Effector memory CD8-positive, alpha-beta T cell (primary cell): ENCODE measurements around the gene TYK2.
"Not testable (repeated sequence)": the region's sequence is repeated elsewhere in the genome, so short reads cannot be mapped to it uniquely, and the experiment has no call there.

Source experiments
- ATAC-seq: fragments of 150-1000 bp; cut with Tn5 transposase; replicated peaks from 2 replicates; pipeline ENCODE4 v1.10.0; 2021; ENCODE audit warnings: mild to moderate bottlenecking, moderate library complexity
- DNase-seq, 3 experiments: peaks; one replicate each; pipeline ENCODE4 v3.0.0; 2021
- H3K27ac Mint-ChIP-seq, 2 donors: one replicate each; pipeline ENCODE4 v1.8.0; 2022; ENCODE audit warnings: mild to moderate bottlenecking in 2 of 2, mixed read lengths in 2 of 2, moderate library complexity in 2 of 2
- H3K27me3 Mint-ChIP-seq, 2 donors: one replicate each; pipeline ENCODE4 v1.8.0; 2022; ENCODE audit warnings: mixed read lengths in 2 of 2
- H3K36me3 Mint-ChIP-seq: one replicate; pipeline ENCODE4 v1.8.0; 2022; ENCODE audit warnings: mild to moderate bottlenecking, moderate library complexity, mixed read lengths; ENCODE audit not compliant: insufficient read depth
- H3K4me1 Mint-ChIP-seq, 2 donors: one replicate each; pipeline ENCODE4 v1.8.0; 2022; ENCODE audit warnings: low read depth in 2 of 2, mixed read lengths in 2 of 2
- H3K4me3 Mint-ChIP-seq, 2 donors: one replicate each; pipeline ENCODE4 v1.8.0; 2022; ENCODE audit warnings: mild to moderate bottlenecking in 2 of 2, mixed read lengths in 2 of 2, moderate library complexity in 2 of 2
- H3K9me3 Mint-ChIP-seq, 2 donors: one replicate each; pipeline ENCODE4 v1.8.0; 2022; ENCODE audit warnings: mixed read lengths in 2 of 2

Gene TYK2

DNA sequence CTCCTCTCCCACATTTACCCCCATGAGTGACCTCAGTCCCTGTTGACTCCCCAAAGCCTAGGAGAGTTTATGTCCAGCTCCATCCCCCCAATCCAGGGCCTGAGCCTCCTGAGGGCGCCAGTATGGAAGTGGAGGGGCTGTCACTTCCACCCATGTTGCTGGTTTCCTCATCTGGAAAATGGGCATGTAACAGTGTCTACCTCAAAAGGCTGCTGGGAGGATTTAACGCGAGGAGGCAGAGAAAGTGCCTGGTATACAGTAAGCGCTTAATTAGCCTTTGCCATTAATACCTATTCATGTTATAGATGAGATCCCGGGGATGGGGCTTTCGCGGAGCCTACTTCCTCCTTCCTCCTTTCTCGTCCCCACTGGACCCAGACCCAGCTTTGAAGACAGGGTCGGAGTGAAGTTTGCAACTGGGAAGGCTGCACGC, 476 bp downstream of the TYK2 start:
- Mint-ChIP-seq H3K4me1 (peaks cover 17 to 18% of the 10 kb centered on the region in 2 donors), H3K36me3 (peaks cover 41% of the 10 kb centered on the region), H3K27ac (peak overlapping the region; percentile 92 to 96), H3K9me3 (no peaks in the 10 kb centered on the region), H3K27me3 (no peaks in the 10 kb centered on the region), H3K4me3 (peak overlapping the region; percentile 85 to 89)
- no peak for ATAC-seq
- DNase-seq: no peak

GRCh38 chr19:10378124-10378523, 2.2 kb downstream of the TYK2 start:
- peak overlapping the region in 1 of 2 donors; percentile 52 for H3K27ac Mint-ChIP-seq
- no peak for DNase-seq
- peaks cover 59% of the 10 kb centered on the region for H3K36me3 Mint-ChIP-seq
- peaks cover 20 to 22% of the 10 kb centered on the region in 2 donors for H3K4me1 Mint-ChIP-seq
- no peak for ATAC-seq
- no peaks in the 10 kb centered on the region for H3K9me3 Mint-ChIP-seq
- H3K27me3 Mint-ChIP-seq: no peaks in the 10 kb centered on the region
- no peak overlapping the region for H3K4me3 Mint-ChIP-seq

GRCh38 chr19:10377140-10377640, 3.2 kb downstream of the TYK2 start:
- H3K27me3 Mint-ChIP-seq, H3K9me3 Mint-ChIP-seq, DNase-seq, H3K4me3 Mint-ChIP-seq, ATAC-seq: not testable (repeated sequence)
- H3K27ac Mint-ChIP-seq: peak overlapping the region in 1 of 2 donors; percentile 60
- H3K4me1 Mint-ChIP-seq: peaks cover 20 to 22% of the 10 kb centered on the region in 2 donors
- H3K36me3 Mint-ChIP-seq: peaks cover 67% of the 10 kb centered on the region

DNA sequence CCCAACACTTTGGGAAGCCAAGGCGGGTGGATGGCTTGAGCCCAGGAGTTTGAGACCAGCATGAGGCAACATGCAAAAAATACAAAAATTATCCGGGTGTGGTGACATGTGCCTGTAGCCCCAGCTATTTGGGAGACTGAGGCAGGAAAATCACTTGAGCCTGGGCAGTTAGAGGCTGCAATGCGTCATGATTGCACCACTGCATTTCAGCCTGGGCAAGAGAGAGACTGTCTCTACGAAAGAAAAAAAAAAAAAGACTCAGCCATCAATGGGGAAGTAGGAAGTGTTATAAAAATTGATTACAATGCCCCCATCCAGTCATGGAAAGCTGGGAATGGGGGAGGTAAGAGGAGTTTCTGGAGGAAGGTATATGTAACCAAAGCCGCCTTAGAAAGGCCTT, 5.4 kb downstream of the TYK2 start:
- Mint-ChIP-seq H3K9me3 (no peaks in the 10 kb centered on the region), H3K27ac (no peak overlapping the region), H3K36me3 (peaks cover 61% of the 10 kb centered on the region), H3K27me3 (no peaks in the 10 kb centered on the region), H3K4me1 (peaks cover 12 to 16% of the 10 kb centered on the region in 2 donors), H3K4me3 (no peak overlapping the region)
- no peak for ATAC-seq
- no peak for DNase-seq

GRCh38 chr19:10372690-10373089, 7.7 kb downstream of the TYK2 start:
- no peaks in the 10 kb centered on the region for H3K9me3 Mint-ChIP-seq
- H3K27ac Mint-ChIP-seq: peak overlapping the region in 1 of 2 donors; percentile 74
- no peak for ATAC-seq
- no peak for DNase-seq
- H3K36me3 Mint-ChIP-seq: peaks cover 75% of the 10 kb centered on the region
- peaks cover 7 to 9% of the 10 kb centered on the region in 2 donors for H3K4me1 Mint-ChIP-seq
- no peaks in the 10 kb centered on the region for H3K27me3 Mint-ChIP-seq
- H3K4me3 Mint-ChIP-seq: no peak overlapping the region

GRCh38 chr19:10368101-10368803, 12.1 kb downstream of the TYK2 start:
- Mint-ChIP-seq H3K4me1 (peaks cover 0 to 3% of the 10 kb centered on the region in 2 donors), H3K4me3 (no peak overlapping the region), H3K27ac (peak overlapping the region in 1 of 2 donors; percentile 71), H3K27me3 (no peaks in the 10 kb centered on the region), H3K9me3 (no peaks in the 10 kb centered on the region), H3K36me3 (peaks cover 77% of the 10 kb centered on the region)
- ATAC-seq: no peak
- no peak for DNase-seq

- not testable (repeated sequence) for H3K4me1 Mint-ChIP-seq, H3K9me3 Mint-ChIP-seq, H3K27ac Mint-ChIP-seq, H3K27me3 Mint-ChIP-seq, H3K4me3 Mint-ChIP-seq, ATAC-seq, DNase-seq
- H3K36me3 Mint-ChIP-seq: peaks cover 73% of the 10 kb centered on the region
Measured at GRCh38 chr19:10366950-10367512, 13.3 kb downstream of the TYK2 start.

DNA sequence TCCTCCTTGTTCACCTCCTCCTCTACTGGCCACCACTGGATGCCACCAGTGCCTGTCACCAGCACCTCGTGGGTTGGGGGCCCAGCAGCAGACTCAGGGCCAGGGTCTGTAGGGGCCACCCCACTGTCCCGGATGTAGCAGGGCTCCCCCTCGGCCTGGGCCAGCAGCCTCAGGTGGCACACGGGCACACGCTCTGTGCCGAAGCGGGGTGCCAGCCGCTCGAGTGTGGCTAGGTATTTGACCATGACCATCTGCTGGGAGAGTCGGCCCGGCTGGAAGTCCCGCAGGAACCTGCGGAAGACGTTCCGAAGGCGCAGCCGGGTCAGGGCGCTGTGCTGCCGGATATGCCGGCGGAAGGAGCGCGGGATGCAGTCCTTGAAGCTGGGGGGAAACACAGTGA, 14.9 kb downstream of the TYK2 start:
- Mint-ChIP-seq H3K4me1 (peaks cover 0 to 3% of the 10 kb centered on the region in 2 donors), H3K9me3 (no peaks in the 10 kb centered on the region), H3K36me3 (peaks cover 79% of the 10 kb centered on the region), H3K27me3 (no peaks in the 10 kb centered on the region), H3K27ac (no peak overlapping the region), H3K4me3 (no peak overlapping the region)
- DNase-seq (no peak), ATAC-seq (no peak)

DNA sequence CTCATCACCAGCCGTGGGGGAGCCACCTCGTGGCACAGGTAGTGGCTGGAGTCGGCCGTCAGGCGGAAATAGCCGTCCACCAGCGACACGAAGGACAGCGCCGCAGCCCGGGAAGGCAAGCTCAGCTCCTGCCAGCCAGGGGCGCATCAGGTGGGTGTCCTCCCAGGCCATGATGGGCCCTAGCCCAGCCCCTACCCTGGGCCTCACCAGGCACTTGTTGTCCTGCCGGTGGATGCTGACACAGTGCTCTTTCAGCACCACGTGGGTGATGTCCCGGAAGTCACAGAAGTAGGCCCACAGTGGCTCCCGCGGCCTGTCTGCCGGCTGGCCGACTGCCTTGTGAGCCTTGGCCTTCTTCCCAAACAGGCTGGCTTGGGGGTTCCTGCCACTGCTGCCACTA, 15.7 kb downstream of the TYK2 start:
- H3K36me3 Mint-ChIP-seq: peaks cover 77% of the 10 kb centered on the region
- H3K27me3 Mint-ChIP-seq: no peaks in the 10 kb centered on the region
- peaks cover 0 to 3% of the 10 kb centered on the region in 2 donors for H3K4me1 Mint-ChIP-seq
- no peak overlapping the region for H3K27ac Mint-ChIP-seq
- no peaks in the 10 kb centered on the region for H3K9me3 Mint-ChIP-seq
- ATAC-seq (no peak), DNase-seq (no peak)
- H3K4me3 Mint-ChIP-seq: no peak overlapping the region

- Mint-ChIP-seq H3K4me1 (no peaks in the 10 kb centered on the region), H3K4me3 (no peak overlapping the region), H3K9me3 (no peaks in the 10 kb centered on the region), H3K27me3 (no peaks in the 10 kb centered on the region), H3K27ac (peak overlapping the region in 1 of 2 donors; percentile 80), H3K36me3 (peaks cover 75% of the 10 kb centered on the region)
- no peak for DNase-seq
- ATAC-seq: no peak
Measured at GRCh38 chr19:10363789-10364281, 16.5 kb downstream of the TYK2 start.

DNA sequence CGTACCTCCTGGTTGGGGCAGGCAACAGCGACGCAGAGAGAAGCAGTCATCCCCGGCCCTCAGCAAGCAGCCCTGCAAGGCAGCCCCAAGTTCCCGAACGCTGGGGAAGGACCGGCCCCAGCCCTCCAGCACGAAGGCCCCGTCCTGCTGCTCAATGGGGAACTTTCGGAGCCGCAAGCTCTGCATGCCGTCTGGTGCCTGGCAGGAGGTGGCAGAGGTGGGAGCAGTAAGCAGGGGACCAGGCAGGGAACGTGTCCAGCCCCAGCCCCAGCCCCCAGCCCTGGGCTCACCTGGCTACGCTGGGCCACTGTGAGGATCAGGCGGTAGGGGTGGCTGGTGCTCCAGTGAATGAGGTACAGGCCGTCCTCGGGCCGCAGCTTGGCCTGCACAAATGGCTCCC, 18.1 kb downstream of the TYK2 start:
- ATAC-seq: no peak
- no peak overlapping the region for H3K27ac Mint-ChIP-seq

GRCh38 chr19:10361569-10362011, 18.8 kb downstream of the TYK2 start:
- Mint-ChIP-seq H3K4me1 (no peaks in the 10 kb centered on the region), H3K4me3 (no peak overlapping the region), H3K27me3 (no peaks in the 10 kb centered on the region), H3K36me3 (peaks cover 71% of the 10 kb centered on the region), H3K27ac (no peak overlapping the region), H3K9me3 (no peaks in the 10 kb centered on the region)
- no peak for DNase-seq
- no peak for ATAC-seq

More for the DNA sequence above, 18.1 kb downstream of the TYK2 start:
- DNase-seq: no peak
- H3K4me3 Mint-ChIP-seq: no peak overlapping the region
- peaks cover 75% of the 10 kb centered on the region for H3K36me3 Mint-ChIP-seq
- H3K4me1 Mint-ChIP-seq: no peaks in the 10 kb centered on the region
- no peaks in the 10 kb centered on the region for H3K9me3 Mint-ChIP-seq
- no peaks in the 10 kb centered on the region for H3K27me3 Mint-ChIP-seq

GRCh38 chr19:10356431-10356830, 23.9 kb downstream of the TYK2 start:
- Mint-ChIP-seq H3K27me3 (no peaks in the 10 kb centered on the region), H3K36me3 (peaks cover 82% of the 10 kb centered on the region), H3K4me3 (no peak overlapping the region), H3K27ac (no peak overlapping the region), H3K9me3 (no peaks in the 10 kb centered on the region), H3K4me1 (no peaks in the 10 kb centered on the region)
- no peak for DNase-seq
- ATAC-seq: no peak
